HG03565 (cell line): ENCODE results near the gene ATN1.

ENCODE experiments used
- ATAC-seq: cut with Tn5 transposase; IDR thresholded peaks from one replicate; pipeline ENCODE4 v1.9.1; 2021; ENCODE audit warnings: mild to moderate bottlenecking, moderate library complexity; ENCODE audit not compliant: unreplicated experiment

The ATN1 gene

GRCh38 chr12:6943722-6944380, 16.1 kb downstream of the ATN1 start, which contains the start of the genes C12orf57 and RNU7-1:
Gene C12orf57, plus strand, starts transcription at chr12:6944022. Its CDS starts 100 bp downstream, at chr12:6944122.
Gene RNU7-1, plus strand, starts transcription at chr12:6943816.
- peak; percentile 25 for ATAC-seq

- peak; percentile 43 for ATAC-seq
Measured at GRCh38 chr12:6944381-6945186, 16.8 kb downstream of the ATN1 start.

GRCh38 chr12:6945613-6946012, 17.9 kb downstream of the ATN1 start:
- ATAC-seq, result no peak

GRCh38 chr12:6946033-6946919, 18.5 kb downstream of the ATN1 start:
- ATAC-seq, result no peak

- ATAC-seq, result no peak
Measured at GRCh38 chr12:6946920-6947374, 19.2 kb downstream of the ATN1 start.

GRCh38 chr12:6947615-6948014, 19.9 kb downstream of the ATN1 start:
- no peak for ATAC-seq

GRCh38 chr12:6948873-6949594, 21.3 kb downstream of the ATN1 start:
- no peak for ATAC-seq

- ATAC-seq, result no peak
Measured at GRCh38 chr12:6950401-6950801, 22.6 kb downstream of the ATN1 start.

GRCh38 chr12:6950811-6951540, 23.2 kb downstream of the ATN1 start, which contains the start of gene PTPN6:
Gene PTPN6, plus strand, starts transcription at chr12:6951356. Its CDS starts 157 bp downstream, at chr12:6951513.
- ATAC-seq, result no peak

GRCh38 chr12:6951551-6952120, 23.9 kb downstream of the ATN1 start:
- no peak for ATAC-seq

GRCh38 chr12:6952121-6952862, 24.5 kb downstream of the ATN1 start:
- no peak for ATAC-seq

GRCh38 chr12:6952863-6953441, 25.2 kb downstream of the ATN1 start:
- no peak for ATAC-seq

- peak; percentile 41 for ATAC-seq
Measured at GRCh38 chr12:6953442-6954315, 25.9 kb downstream of the ATN1 start.

GRCh38 chr12:6954316-6955107, 26.8 kb downstream of the ATN1 start:
- no peak for ATAC-seq

GRCh38 chr12:6955108-6956020, 27.6 kb downstream of the ATN1 start:
- ATAC-seq, result no peak
